ENCODE measurements around the gene KCNQ5.

KCNQ5 gene

GRCh38 chr6:73017476-73017875 lies 395.6 kb downstream of the KCNQ5 start:
- no peak for TF ChIP-seq CTCF (IDR thresholded peaks at IDR 0.05; ENCODE audit: insufficient read depth, low read length, poor library complexity, severe bottlenecking)
- no peak for TF ChIP-seq EZH2phosphoT487 (conservative IDR thresholded peaks at IDR 0.05; ENCODE audit: low read length)
- no peaks in the 10 kb centered on the region for H4K20me1 ChIP-seq (ENCODE audit: low read depth, low read length)
- H3K4me2 ChIP-seq (ENCODE audit: low read depth, low read length, poor library complexity, severe bottlenecking), result no peak overlapping the region
- no peak overlapping the region for H3K9ac ChIP-seq (ENCODE audit: low read length)
- H3K4me3 ChIP-seq (ENCODE audit: insufficient read depth, low read length, poor library complexity, severe bottlenecking), result no peak overlapping the region
- no peak overlapping the region for H2AFZ ChIP-seq (ENCODE audit: low read depth, low read length, severe bottlenecking)
- no peaks in the 10 kb centered on the region for H3K79me2 ChIP-seq (ENCODE audit: insufficient read depth, low read length)
- no peaks in the 10 kb centered on the region; the same call in 1 of the 2 replicates for H3F3A ChIP-seq (ENCODE audit: insufficient read depth)
- H3K36me3 ChIP-seq (ENCODE audit: low read length), result no peaks in the 10 kb centered on the region
- H3K9me2 ChIP-seq (replicated peaks; ENCODE audit: insufficient read depth, low read length), result no peaks in the 10 kb centered on the region
- H3K27me3 ChIP-seq (ENCODE audit: low read length), result no peaks in the 10 kb centered on the region
- H3K27ac ChIP-seq (ENCODE audit: low read depth, low read length), result no peak overlapping the region
- H3K9me3 ChIP-seq (ENCODE audit: insufficient read depth, low read length), result no peaks in the 10 kb centered on the region

- no peaks in the 10 kb centered on the region for H4K20me1 ChIP-seq (ENCODE audit: low read depth, low read length)
- H2AFZ ChIP-seq (ENCODE audit: low read depth, low read length, severe bottlenecking), result no peak overlapping the region
- H3K79me2 ChIP-seq (ENCODE audit: insufficient read depth, low read length), result no peaks in the 10 kb centered on the region
- no peak overlapping the region for H3K9ac ChIP-seq (ENCODE audit: low read length)
- H3K36me3 ChIP-seq (ENCODE audit: low read length), result no peaks in the 10 kb centered on the region
- H3K27me3 ChIP-seq (ENCODE audit: low read length), result no peaks in the 10 kb centered on the region
- no peaks in the 10 kb centered on the region for H3K9me3 ChIP-seq (ENCODE audit: insufficient read depth, low read length)
- H3K4me2 ChIP-seq (ENCODE audit: low read depth, low read length, poor library complexity, severe bottlenecking), result no peak overlapping the region
- H3K4me3 ChIP-seq (ENCODE audit: insufficient read depth, low read length, poor library complexity, severe bottlenecking), result no peak overlapping the region
- TF ChIP-seq EZH2phosphoT487 (conservative IDR thresholded peaks at IDR 0.05; ENCODE audit: low read length) (no peak), CTCF (IDR thresholded peaks at IDR 0.05; ENCODE audit: insufficient read depth, low read length, poor library complexity, severe bottlenecking) (no peak)
- no peak overlapping the region for H3K27ac ChIP-seq (ENCODE audit: low read depth, low read length)
- no peaks in the 10 kb centered on the region for H3K9me2 ChIP-seq (replicated peaks; ENCODE audit: insufficient read depth, low read length)
- no peaks in the 10 kb centered on the region; the same call in 1 of the 2 replicates for H3F3A ChIP-seq (ENCODE audit: insufficient read depth)
These were observed 402.7 kb downstream of the KCNQ5 start for GRCh38 chr6:73024598-73024997.

GRCh38 chr6:73027691-73028090 lies 405.8 kb downstream of the KCNQ5 start:
- no peaks in the 10 kb centered on the region for H3K79me2 ChIP-seq (ENCODE audit: insufficient read depth, low read length)

More at GRCh38 chr6:73027691-73028090, 405.8 kb downstream of the KCNQ5 start:
- H2AFZ ChIP-seq (ENCODE audit: low read depth, low read length, severe bottlenecking), result no peak overlapping the region
- no peaks in the 10 kb centered on the region for H3K36me3 ChIP-seq (ENCODE audit: low read length)
- H3K27me3 ChIP-seq (ENCODE audit: low read length), result no peaks in the 10 kb centered on the region
- no peaks in the 10 kb centered on the region for H4K20me1 ChIP-seq (ENCODE audit: low read depth, low read length)
- H3K4me2 ChIP-seq (ENCODE audit: low read depth, low read length, poor library complexity, severe bottlenecking), result no peak overlapping the region
- no peaks in the 10 kb centered on the region for H3K9me2 ChIP-seq (replicated peaks; ENCODE audit: insufficient read depth, low read length)
- H3K4me3 ChIP-seq (ENCODE audit: insufficient read depth, low read length, poor library complexity, severe bottlenecking), result no peak overlapping the region
- H3F3A ChIP-seq (ENCODE audit: insufficient read depth), result no peaks in the 10 kb centered on the region
- no peak overlapping the region for H3K27ac ChIP-seq (ENCODE audit: low read depth, low read length)
- TF ChIP-seq EZH2phosphoT487 (conservative IDR thresholded peaks at IDR 0.05; ENCODE audit: low read length) (no peak), CTCF (IDR thresholded peaks at IDR 0.05; ENCODE audit: insufficient read depth, low read length, poor library complexity, severe bottlenecking) (no peak)
- H3K9ac ChIP-seq (ENCODE audit: low read length), result no peak overlapping the region
- no peaks in the 10 kb centered on the region for H3K9me3 ChIP-seq (ENCODE audit: insufficient read depth, low read length)

All from SU-DHL-6 (cell line).